HG02938 (cell line): ENCODE results near the gene MACROD1.

Experiments
- ATAC-seq: cut with Tn5 transposase; IDR thresholded peaks from one replicate; pipeline ENCODE4 v1.9.1; 2021; ENCODE audit warnings: mild to moderate bottlenecking, moderate library complexity; ENCODE audit not compliant: unreplicated experiment

Gene MACROD1

DNA sequence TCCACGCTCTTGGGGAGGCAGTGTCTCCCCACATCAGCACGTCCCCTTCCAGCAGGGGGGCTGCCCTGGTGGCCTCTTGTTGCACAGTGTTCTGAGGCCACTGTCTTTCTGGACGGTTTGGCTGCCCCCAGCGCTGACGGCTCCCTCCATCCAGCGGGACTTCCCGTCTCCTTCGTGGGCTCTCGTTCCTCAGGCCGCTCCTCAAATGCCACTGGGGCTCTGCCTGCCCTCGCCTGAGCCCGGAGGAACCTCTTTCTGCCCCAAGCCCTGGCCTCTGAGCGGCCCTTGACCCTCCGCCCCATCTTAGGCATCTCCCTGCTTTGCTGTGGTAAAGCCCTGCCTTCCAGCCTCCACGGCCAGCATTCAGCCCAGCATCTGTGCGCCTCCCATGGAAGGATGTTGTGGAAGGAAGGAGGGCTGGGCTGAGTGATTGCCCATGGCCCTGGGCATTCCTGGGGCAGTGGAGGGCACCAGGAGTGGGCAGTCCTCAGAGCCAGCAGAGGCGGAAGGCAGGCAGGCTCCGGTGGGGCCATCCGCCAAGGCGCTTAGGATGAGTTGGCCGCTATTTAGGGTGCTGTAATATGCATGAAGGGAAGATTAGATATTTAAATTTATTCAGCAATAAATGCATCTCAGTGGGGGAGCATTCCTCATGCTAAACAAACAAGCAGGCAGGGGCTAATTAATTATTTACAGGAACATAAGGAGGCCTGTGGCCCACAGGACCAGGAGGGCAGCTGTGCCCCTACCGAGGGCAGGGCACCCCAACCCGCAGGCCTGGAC lies 161.9 kb downstream of the MACROD1 start:
- no peak for ATAC-seq

DNA sequence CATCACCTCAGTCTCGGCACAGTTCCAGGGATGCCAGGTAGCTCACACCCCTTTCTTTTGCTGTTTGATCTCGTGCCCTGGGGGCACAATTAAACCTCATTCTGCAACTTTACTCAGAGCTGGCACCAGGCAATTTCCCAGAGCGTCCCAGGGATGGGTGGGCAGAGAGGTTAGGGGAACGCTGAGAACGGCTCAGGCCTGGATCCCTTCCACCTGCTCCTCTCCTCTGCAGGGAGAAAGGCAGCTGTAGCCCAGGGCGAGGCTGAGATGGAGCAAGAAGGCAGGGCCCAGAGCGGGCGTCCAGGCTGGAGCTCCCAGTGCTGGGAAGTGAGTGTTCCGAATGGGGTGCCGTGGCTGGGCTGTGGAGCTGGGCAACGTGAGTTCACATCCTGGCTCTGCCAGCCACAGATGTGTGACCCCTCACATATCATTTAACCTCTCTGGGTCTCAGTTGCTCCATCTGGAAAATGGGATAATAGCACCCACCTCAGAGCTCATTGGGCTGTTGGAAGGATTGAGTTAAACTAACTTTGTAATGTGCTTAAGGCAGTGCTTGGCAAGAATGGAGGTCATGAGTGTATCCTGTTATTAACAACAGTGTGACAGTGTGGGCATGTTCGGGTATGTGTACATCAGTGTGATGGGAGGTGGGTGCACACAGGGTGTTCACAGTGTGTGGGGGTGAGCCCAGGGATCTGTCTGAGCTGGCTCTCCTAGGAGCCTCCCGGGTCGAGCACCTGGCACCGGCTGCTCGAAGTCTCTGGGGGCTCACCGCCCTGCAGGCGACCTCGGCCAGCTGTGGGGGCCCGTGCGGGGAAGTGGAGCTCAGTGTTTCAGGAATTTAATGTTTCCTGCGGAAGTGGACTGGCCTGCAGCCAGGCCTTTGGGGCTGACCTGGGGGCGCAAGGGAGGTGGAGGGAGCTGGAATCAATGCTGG lies 164.2 kb downstream of the MACROD1 start:
- no peak for ATAC-seq

GRCh38 chr11:64000740-64001483 lies 165.0 kb downstream of the MACROD1 start:
- ATAC-seq: no peak

GRCh38 chr11:64000026-64000739 lies 165.7 kb downstream of the MACROD1 start:
- no peak for ATAC-seq

- no peak for ATAC-seq
These were observed 166.4 kb downstream of the MACROD1 start for GRCh38 chr11:63999349-64000025.

DNA sequence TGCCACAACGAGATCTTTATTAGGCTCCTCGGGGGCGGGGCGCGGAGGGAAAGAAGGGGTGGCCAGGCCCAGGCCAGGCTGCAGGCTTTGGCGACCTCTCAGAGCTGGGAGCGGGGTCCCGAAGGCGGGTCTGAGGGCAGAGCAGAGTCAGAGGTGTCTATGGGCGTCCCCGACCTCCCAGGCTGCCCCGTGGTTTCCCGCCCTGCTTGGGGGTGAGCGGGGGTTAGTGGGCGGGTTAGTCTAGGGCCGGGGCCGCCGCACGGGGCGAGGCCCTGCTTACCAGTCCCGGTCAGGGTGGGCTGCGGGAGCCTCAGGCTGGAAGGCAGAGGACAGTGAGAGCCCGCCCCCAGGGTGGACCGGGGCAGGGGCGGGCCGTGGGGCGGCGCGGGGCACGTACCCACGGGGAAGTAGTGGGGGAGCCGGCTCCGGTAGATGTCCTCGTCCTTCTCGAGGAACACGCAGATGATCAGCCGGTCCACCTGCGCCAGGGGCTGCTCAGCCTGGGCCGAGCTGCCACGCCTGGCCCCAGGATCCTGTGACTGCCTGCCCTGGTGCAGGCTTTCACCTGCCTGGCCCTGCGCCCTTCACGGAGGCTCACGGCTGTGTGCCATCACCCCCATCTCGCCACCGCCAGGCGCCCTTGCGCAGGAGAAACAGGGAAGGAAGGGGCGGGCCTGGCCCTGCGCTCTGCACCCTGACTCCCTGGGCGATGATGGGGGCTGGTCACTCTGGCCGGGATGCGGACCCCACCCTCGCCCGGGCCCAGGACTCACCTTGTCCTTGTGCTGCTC lies 167.2 kb downstream of the MACROD1 start:
- ATAC-seq: no peak

- no peak for ATAC-seq
These were observed 168.0 kb downstream of the MACROD1 start for GRCh38 chr11:63997801-63998337.

DNA sequence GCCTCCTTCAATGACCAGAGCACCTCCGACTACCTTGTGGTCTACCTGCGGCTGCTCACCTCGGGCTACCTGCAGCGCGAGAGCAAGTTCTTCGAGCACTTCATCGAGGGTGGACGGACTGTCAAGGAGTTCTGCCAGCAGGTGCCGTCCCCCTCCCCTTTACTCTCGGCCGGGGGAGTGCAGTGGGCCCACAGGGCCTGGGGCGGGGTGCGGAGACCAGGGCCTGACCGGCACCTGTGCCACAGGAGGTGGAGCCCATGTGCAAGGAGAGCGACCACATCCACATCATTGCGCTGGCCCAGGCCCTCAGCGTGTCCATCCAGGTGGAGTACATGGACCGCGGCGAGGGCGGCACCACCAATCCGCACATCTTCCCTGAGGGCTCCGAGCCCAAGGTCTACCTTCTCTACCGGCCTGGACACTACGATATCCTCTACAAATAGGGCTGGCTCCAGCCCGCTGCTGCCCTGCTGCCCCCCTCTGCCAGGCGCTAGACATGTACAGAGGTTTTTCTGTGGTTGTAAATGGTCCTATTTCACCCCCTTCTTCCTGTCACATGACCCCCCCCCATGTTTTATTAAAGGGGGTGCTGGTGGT lies 168.7 kb downstream of the MACROD1 start:
- no peak for ATAC-seq

GRCh38 chr11:63996512-63996911 lies 169.4 kb downstream of the MACROD1 start:
- ATAC-seq: no peak

GRCh38 chr11:63993993-63994392 lies 171.9 kb downstream of the MACROD1 start:
- ATAC-seq: no peak

GRCh38 chr11:63993100-63993499 lies 172.8 kb downstream of the MACROD1 start:
- ATAC-seq: no peak

GRCh38 chr11:63991558-63991957 lies 174.4 kb downstream of the MACROD1 start:
- no peak for ATAC-seq

DNA sequence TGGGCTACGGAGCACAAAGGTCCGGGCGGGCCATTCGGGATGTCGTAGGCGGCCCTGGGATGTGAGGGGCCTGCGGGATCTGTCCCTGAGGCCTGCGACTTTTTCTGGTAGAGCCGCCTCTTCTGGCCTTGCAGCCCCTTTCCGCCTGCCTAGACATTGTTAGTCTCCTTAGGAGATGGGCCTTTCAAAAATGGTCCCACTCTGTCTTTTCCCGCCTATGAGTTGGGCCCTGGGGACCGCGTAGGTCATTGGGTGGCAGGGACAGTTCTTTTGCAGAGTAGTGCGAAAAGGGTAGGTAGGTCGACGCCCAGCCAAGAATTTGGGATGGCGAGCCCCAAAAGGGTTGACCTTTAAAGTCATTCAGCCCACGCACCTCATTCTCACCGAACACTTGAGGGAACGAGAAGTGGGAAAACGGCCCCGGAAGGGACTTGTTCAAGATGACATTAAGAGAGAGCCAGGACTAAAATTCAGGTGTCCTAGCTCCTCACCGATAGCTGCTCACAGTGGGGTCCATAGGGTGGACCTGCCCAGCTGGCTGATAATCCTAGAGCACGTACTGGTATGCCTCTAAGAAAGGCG lies 178.9 kb downstream of the MACROD1 start:
- ATAC-seq: no peak

GRCh38 chr11:63986156-63986931 lies 179.6 kb downstream of the MACROD1 start, which contains the start of gene OTUB1:
TSS of gene OTUB1 (plus strand) at chr11:63986438. CDS start at chr11:63986457, 19 bp downstream.
- ATAC-seq: peak; percentile 89

GRCh38 chr11:63985812-63986155 lies 180.1 kb downstream of the MACROD1 start:
- no peak for ATAC-seq

GRCh38 chr11:63979426-63979825 lies 186.5 kb downstream of the MACROD1 start:
- no peak for ATAC-seq

DNA sequence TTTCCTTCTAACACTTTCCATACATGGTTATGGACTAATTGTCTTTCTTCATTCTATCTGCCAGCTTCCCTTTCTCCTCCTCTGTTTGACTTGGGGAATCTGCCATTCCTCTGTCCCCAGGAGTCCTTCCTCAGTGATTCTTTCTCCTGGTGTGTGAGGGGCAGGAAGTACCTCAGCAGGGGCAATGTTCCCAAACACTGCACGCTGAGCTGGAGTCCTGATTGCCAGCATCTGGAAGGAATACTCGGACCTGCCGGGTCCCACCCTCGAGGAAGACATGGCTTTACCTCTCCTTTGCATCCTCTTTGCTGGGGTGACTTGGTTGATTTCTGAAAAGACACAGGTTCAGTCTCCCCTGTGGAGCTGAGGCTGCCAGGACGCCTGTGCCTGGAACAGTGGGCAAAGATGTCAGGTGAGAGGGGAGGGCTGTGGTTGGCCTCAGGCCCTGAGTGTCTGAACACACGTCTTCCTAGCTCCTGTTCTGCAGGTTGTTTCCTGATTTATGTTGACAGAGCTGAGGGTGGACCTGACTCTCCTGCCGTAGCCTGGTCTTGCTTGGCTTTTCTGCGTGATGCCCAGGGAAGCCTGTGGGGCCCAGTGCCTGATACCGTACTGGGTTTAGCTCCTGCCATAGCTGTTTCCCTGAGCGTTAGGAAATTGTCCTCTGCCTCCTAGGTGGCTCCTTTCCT lies 187.2 kb downstream of the MACROD1 start:
- no peak for ATAC-seq
